Suprapubic skin (tissue), 4 donors: Measurements from ENCODE around the gene TBX19.

Experiments
- CTCF ChIP-seq, 2 donors: fragments of 200-600 bp in 1 of 2; fragments of 450-650 bp in 1 of 2; sonication (generic) in 1 of 2; IDR thresholded peaks; one replicate each; pipeline ENCODE4 v1.5.1; 2016 to 2019; ENCODE audit warnings: antibody characterized with exemption in 2 of 2, mild to moderate bottlenecking in 1 of 2, moderate library complexity in 1 of 2
- POLR2A ChIP-seq, 2 donors: fragments of 450-650 bp; IDR thresholded peaks; one replicate each; pipeline ENCODE4 v1.6.1; 2017; ENCODE audit warnings: antibody characterized with exemption in 2 of 2, mild to moderate bottlenecking in 2 of 2, moderate library complexity in 2 of 2
- POLR2AphosphoS5 ChIP-seq, 3 donors: sonication (generic); formaldehyde crosslinking; IDR thresholded peaks; one replicate each; pipeline ENCODE4 v1.6.1; 2017; ENCODE audit warnings: antibody characterized with exemption in 3 of 3

- no peak for TF ChIP-seq POLR2AphosphoS5 (IDR thresholded peaks at IDR 0.05)
- no peak for TF ChIP-seq CTCF (IDR thresholded peaks at IDR 0.05)
- no peak for TF ChIP-seq POLR2A (IDR thresholded peaks at IDR 0.05)
Measured at GRCh38 chr1:168361252-168361651, 80.6 kb downstream of the TBX19 start.
